ENCODE measurements around the gene CST5. TPM values are rescaled to one million over a fixed set of nuclear protein-coding genes. Genes with fewer than 3 reads are reported as not detected.

The CST5 gene
- total RNA-seq, 1 donor from 2014 or later: not detected

GRCh38 chr20:23926944-23927872, 47.7 kb upstream of the CST5 start:
- Mint-ChIP-seq H3K9me3 (peaks cover 5% of the 10 kb centered on the region), H3K4me1 (no peaks in the 10 kb centered on the region), H3K4me3 (no peak overlapping the region), H3K27ac (no peak overlapping the region), H3K36me3 (no peaks in the 10 kb centered on the region), H3K27me3 (ENCODE audit: insufficient read depth, low read depth) (peaks cover 8% of the 10 kb centered on the region)
- Histone ChIP-seq H3K79me2 (ENCODE audit: low read depth) (no peaks in the 10 kb centered on the region), H3K36me3 (no peaks in the 10 kb centered on the region), H3K27me3 (no peaks in the 10 kb centered on the region), H3K4me1 (no peaks in the 10 kb centered on the region), H4K20me1 (ENCODE audit: low read depth) (no peaks in the 10 kb centered on the region), H3K9me3 (ENCODE audit: low read depth) (no peaks in the 10 kb centered on the region), H2AFZ (replicated peaks) (no peak overlapping the region), H3K4me2 (no peak overlapping the region), H3F3A (ENCODE audit: low read depth) (no peaks in the 10 kb centered on the region), H3K27ac (no peak overlapping the region), H3K4me3 (no peak overlapping the region), H3K9ac (no peak overlapping the region)
- no peak for TF ChIP-seq EZH2 (IDR thresholded peaks at IDR 0.05)
- no peak for TF ChIP-seq CTCF (IDR thresholded peaks at IDR 0.05)
- no peak for TF ChIP-seq EZH2phosphoT487 (IDR thresholded peaks at IDR 0.05)
- DNase-seq (ENCODE audit: low spot score): no peak

DNA sequence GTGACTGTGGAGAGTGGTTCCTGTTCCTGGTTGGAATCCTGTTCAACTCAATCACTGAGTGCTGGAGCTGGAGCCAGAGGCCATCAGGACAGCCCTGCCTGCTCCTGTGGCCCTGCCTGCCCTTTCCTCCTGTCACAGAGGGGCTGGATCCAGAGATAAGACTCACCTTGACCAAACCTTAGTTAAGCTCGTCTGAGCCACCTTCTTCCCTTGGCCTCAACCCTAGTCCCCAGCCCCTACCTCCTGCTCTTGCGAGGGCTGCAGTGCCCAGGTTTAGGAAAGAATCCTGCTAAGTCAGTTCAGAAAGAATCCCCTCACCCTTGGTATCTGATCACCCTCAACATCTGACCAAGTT, 47.0 kb upstream of the CST5 start:
- no peak overlapping the region for H3K4me2 ChIP-seq
- DNase-seq (ENCODE audit: low spot score): no peak
- H3K79me2 ChIP-seq (ENCODE audit: low read depth): no peaks in the 10 kb centered on the region
- peaks cover 3% of the 10 kb centered on the region for H3K4me1 Mint-ChIP-seq
- H3K36me3 Mint-ChIP-seq: no peaks in the 10 kb centered on the region
- TF ChIP-seq CTCF (IDR thresholded peaks at IDR 0.05): no peak
- TF ChIP-seq EZH2 (IDR thresholded peaks at IDR 0.05): no peak
- no peaks in the 10 kb centered on the region for H3K9me3 ChIP-seq (ENCODE audit: low read depth)
- H3K4me1 ChIP-seq: no peaks in the 10 kb centered on the region
- H3K9ac ChIP-seq: no peak overlapping the region
- no peak overlapping the region for H3K27ac Mint-ChIP-seq
- H3K9me3 Mint-ChIP-seq: peaks cover 2% of the 10 kb centered on the region
- H3F3A ChIP-seq (ENCODE audit: low read depth): no peaks in the 10 kb centered on the region
- H3K27ac ChIP-seq: no peak overlapping the region
- no peaks in the 10 kb centered on the region for H3K36me3 ChIP-seq
- no peak overlapping the region for H3K4me3 ChIP-seq
- H3K27me3 ChIP-seq: no peaks in the 10 kb centered on the region
- H3K4me3 Mint-ChIP-seq: no peak overlapping the region
- H2AFZ ChIP-seq (replicated peaks): no peak overlapping the region
- H3K27me3 Mint-ChIP-seq (ENCODE audit: insufficient read depth, low read depth): peaks cover 6% of the 10 kb centered on the region
- H4K20me1 ChIP-seq (ENCODE audit: low read depth): no peaks in the 10 kb centered on the region

- H3K9me3 Mint-ChIP-seq: peaks cover 2% of the 10 kb centered on the region
- Histone ChIP-seq H3K9me3 (ENCODE audit: low read depth) (no peaks in the 10 kb centered on the region), H3K79me2 (ENCODE audit: low read depth) (no peaks in the 10 kb centered on the region), H3F3A (ENCODE audit: low read depth) (no peaks in the 10 kb centered on the region), H3K4me2 (no peak overlapping the region), H3K36me3 (no peaks in the 10 kb centered on the region), H3K27me3 (no peaks in the 10 kb centered on the region), H4K20me1 (ENCODE audit: low read depth) (no peaks in the 10 kb centered on the region), H3K9ac (no peak overlapping the region), H3K4me1 (no peaks in the 10 kb centered on the region), H2AFZ (replicated peaks) (no peak overlapping the region), H3K27ac (no peak overlapping the region), H3K4me3 (no peak overlapping the region)
- TF ChIP-seq EZH2phosphoT487 (IDR thresholded peaks at IDR 0.05): no peak
- no peak for TF ChIP-seq EZH2 (IDR thresholded peaks at IDR 0.05)
- TF ChIP-seq CTCF (IDR thresholded peaks at IDR 0.05): no peak
- H3K27me3 Mint-ChIP-seq (ENCODE audit: insufficient read depth, low read depth): peaks cover 6% of the 10 kb centered on the region
- no peak overlapping the region for H3K27ac Mint-ChIP-seq
- H3K4me1 Mint-ChIP-seq: peaks cover 4% of the 10 kb centered on the region
- no peak overlapping the region for H3K4me3 Mint-ChIP-seq
- no peak for DNase-seq (ENCODE audit: low spot score)
- H3K36me3 Mint-ChIP-seq: no peaks in the 10 kb centered on the region
Observed at GRCh38 chr20:23925789-23926525, 46.4 kb upstream of the CST5 start.

All from neural progenitor cell (in vitro differentiated cells).